Hematopoietic multipotent progenitor cell treated with erythropoietin and hydrocortisone succinate and interleukin-3 and kit ligand, for 6 days (in vitro differentiated cells): ENCODE results near the gene MATR3.
"Not testable (repeated sequence)": the region's sequence is repeated elsewhere in the genome, so short reads cannot be mapped to it uniquely, and the experiment has no call there.

Experiments
- DNase-seq: peaks from one replicate; pipeline ENCODE4 v3.0.0-alpha.2; 2015

The MATR3 gene, protein sequence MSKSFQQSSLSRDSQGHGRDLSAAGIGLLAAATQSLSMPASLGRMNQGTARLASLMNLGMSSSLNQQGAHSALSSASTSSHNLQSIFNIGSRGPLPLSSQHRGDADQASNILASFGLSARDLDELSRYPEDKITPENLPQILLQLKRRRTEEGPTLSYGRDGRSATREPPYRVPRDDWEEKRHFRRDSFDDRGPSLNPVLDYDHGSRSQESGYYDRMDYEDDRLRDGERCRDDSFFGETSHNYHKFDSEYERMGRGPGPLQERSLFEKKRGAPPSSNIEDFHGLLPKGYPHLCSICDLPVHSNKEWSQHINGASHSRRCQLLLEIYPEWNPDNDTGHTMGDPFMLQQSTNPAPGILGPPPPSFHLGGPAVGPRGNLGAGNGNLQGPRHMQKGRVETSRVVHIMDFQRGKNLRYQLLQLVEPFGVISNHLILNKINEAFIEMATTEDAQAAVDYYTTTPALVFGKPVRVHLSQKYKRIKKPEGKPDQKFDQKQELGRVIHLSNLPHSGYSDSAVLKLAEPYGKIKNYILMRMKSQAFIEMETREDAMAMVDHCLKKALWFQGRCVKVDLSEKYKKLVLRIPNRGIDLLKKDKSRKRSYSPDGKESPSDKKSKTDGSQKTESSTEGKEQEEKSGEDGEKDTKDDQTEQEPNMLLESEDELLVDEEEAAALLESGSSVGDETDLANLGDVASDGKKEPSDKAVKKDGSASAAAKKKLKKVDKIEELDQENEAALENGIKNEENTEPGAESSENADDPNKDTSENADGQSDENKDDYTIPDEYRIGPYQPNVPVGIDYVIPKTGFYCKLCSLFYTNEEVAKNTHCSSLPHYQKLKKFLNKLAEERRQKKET

GRCh38 chr5:139293507-139294373 is at the start of gene MATR3:
Gene MATR3, plus strand, starts transcription at chr5:139293740. Its CDS starts 13,676 bp downstream, at chr5:139307416.
- peak; percentile 97 for DNase-seq

- no peak for DNase-seq
Measured at GRCh38 chr5:139245637-139246339, 47.8 kb upstream of the MATR3 start.

- peak; percentile 69 for DNase-seq
Measured at GRCh38 chr5:139246394-139246793, 47.1 kb upstream of the MATR3 start.

DNA sequence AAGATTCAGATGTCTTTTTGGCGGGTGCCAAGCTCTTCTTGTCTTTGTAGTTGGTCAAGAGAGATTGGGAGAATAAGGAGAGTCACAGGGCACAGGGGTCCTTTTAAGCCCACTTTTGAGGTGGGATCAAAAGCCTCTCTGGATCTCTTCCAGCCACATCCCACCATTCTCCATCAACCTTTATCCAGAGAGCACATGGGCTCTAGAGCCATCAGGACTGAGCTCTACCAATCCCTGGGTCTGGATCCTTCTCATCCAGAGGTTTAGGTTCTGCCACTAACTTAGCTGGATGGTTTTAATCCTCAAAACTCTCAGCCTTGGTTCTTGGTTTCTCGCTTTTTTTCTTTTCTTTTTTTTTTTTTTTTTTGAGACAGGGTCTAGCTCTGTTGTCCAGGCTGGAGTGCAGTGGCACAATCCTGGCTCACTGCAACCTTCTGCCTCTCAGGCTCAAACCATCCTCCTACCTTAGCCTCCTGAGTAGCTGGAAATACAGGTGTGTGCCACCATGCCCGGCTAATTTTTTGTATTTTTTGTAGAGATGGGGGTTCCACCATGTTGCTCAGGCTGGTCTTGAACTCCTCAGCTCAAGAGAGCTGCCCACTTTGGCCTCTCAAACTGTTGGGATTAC is 44.6 kb upstream of the MATR3 start:
- no peak for DNase-seq

GRCh38 chr5:139251281-139251687 is 42.3 kb upstream of the MATR3 start:
- DNase-seq = peak; percentile 69

DNA sequence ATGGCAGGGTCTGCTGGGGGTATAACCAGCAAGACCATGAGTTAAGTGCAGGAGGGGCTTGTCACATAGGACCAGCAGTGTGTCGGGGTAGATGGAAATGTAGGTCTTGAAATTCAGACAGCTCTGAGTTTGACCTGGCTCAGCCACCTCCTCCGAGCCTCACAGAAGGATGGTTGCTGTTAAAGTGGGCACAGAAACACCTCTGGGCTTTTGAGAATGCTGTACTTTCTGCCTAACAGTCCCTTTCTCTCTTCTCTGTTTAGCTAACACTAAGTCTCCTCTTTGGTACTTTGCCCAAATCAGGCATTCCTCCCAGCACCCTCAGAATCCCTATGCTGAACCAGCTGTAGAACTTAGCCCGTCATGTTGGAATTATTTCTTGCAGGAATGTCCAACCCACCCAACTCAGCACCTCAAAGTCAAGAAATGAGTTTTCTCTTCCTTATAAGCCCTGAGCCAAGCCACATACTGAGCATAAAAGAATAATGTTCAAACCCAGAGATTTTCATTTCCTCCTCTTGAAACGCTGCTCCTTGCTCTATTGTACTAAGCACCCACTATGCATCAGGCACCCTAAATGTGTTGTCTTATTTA is 41.7 kb upstream of the MATR3 start:
- no peak for DNase-seq

- DNase-seq = no peak
Measured at GRCh38 chr5:139253115-139253514, 40.4 kb upstream of the MATR3 start.

GRCh38 chr5:139256820-139257219 is 36.7 kb upstream of the MATR3 start:
- DNase-seq = no peak

DNA sequence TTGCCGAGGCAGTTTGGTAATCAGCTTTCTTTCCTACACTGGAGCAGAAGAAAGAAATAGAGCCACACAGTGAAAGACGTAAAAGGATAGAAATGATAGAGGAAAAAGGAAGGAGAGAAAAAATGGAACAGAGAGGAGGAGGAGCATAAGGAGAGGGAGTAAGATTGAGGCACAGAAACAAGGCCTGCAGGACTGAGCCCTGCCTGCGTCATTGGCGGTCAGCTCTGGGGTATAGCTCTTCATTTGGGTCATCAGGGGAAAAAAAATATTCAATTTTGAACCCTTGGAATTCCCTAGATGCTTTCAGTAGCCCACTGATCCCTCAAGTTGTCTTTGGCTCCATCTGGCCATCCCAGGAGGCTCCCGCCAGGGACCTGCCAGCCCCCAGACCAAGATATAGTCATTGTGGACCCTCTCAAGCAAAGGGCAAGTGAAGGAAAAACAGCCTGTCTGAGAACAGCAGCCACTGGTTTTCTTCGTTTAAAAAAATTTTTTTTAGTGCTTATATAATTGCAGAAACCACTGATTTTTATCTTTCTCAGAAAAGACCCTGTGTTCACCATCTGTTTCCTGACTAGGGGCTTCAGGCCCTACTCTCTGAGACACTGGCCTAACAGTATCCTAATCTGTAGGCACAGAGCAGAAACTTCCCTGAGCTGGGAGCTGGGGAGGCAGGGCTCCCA is 31.3 kb upstream of the MATR3 start:
- DNase-seq = no peak

- DNase-seq = peak; percentile 97
Measured at GRCh38 chr5:139262742-139263445, 30.6 kb upstream of the MATR3 start.

DNA sequence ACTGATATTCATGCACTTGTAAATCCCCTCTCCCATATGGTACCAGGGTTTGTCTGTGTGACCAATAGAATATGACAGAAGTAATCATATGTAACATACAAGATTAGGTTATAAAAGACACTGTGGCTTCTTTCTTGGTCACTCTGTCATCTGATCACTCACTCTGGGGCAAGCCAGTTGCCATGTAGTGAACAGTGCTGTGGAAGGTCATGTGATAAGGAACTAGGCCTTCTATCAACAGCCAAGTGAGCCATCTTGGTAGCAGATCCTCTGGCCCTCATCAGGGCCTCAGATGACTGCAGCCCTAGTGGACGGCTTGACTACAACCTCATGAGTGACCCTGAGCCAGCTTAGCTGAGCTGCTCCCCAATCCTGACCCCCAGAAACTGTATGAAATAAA is 30.0 kb upstream of the MATR3 start:
- DNase-seq = peak; percentile 67

- DNase-seq = peak; percentile 74
Measured at GRCh38 chr5:139263946-139264345, 29.6 kb upstream of the MATR3 start.

DNA sequence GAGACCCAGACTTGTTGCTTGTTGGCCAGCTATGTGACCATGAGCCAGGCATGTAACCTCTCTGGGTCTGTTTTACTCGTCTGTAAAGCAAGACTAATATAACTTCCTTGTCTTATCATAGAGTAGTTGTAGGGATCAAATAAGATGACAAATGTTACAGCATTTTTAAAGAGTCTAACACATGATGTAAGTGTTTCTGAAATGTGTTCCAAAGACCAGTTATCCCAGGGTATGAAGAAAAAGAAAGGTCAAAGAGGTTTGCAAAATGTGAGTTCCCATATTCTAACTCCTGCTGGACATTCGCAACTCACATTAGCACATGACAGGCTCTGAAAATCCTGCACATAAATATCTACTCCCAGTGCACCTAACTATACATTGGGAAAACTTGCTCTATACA is 28.5 kb upstream of the MATR3 start:
- DNase-seq = no peak

GRCh38 chr5:139266236-139266635 is 27.3 kb upstream of the MATR3 start:
- DNase-seq = no peak

DNA sequence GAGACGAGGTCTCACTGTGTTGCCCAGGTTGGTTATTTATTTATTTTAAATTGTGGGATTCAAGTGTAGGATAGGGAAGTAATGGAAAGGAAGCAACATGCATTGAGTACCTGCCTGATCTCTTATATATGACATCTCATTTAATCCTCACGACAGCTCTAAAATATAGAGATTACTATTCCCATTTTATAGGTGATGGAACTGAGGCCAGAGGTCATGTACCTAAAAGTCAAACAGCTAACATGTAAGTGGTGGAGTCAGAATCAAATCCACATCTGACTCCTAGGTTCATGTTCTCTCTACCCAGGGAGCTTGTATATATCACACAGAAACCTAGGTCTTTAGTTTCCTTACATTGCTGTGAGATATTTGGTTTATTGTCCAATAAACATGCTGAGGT is 26.1 kb upstream of the MATR3 start:
- no peak for DNase-seq

GRCh38 chr5:139268364-139269202 is 25.0 kb upstream of the MATR3 start:
- DNase-seq = no peak

- not testable (repeated sequence) for DNase-seq
Measured at GRCh38 chr5:139270718-139271117, 22.8 kb upstream of the MATR3 start.

GRCh38 chr5:139271201-139272027 is 22.1 kb upstream of the MATR3 start:
- DNase-seq = peak; percentile 71
